MM.1S (cell line): Measurements from ENCODE around the gene ATF5.
"Not testable (repeated sequence)": the region's sequence is repeated elsewhere in the genome, so short reads cannot be mapped to it uniquely, and the experiment has no call there.

ENCODE experiments used
- DNase-seq: peaks from one replicate; pipeline ENCODE4 v3.0.0-alpha.2; 2015
- H2AFZ ChIP-seq: fragments of 300-600 bp; sonication (generic); 2 replicates; pipeline ENCODE4 v1.6.0; 2016; ENCODE audit warnings: antibody characterized with exemption, low read length
- H3F3A ChIP-seq: fragments of 300-600 bp; sonication (generic); 2 replicates; pipeline ENCODE4 v1.6.1; 2016; ENCODE audit warnings: mild to moderate bottlenecking, antibody characterized with exemption, low read length, moderate library complexity, mixed read lengths; ENCODE audit not compliant: insufficient read depth
- H3K27ac ChIP-seq: fragments of 300-600 bp; sonication (generic); 2 replicates; pipeline ENCODE4 v1.5.1; 2016; ENCODE audit warnings: mild to moderate bottlenecking, low read length
- H3K27me3 ChIP-seq: fragments of 300-600 bp; sonication (generic); replicated peaks from 2 replicates; pipeline ENCODE4 v1.6.0; 2016; ENCODE audit warnings: low read length; ENCODE audit not compliant: insufficient read depth
- H3K36me3 ChIP-seq: fragments of 300-600 bp; sonication (generic); replicated peaks from 2 replicates; pipeline ENCODE4 v1.6.1; 2016; ENCODE audit warnings: mild to moderate bottlenecking, low read length, mixed read lengths; ENCODE audit not compliant: insufficient read depth
- H3K4me1 ChIP-seq: fragments of 300-600 bp; sonication (generic); 2 replicates; pipeline ENCODE4 v1.6.1; 2016; ENCODE audit warnings: low read length, mixed read lengths
- H3K4me2 ChIP-seq: fragments of 300-600 bp; sonication (generic); 2 replicates; pipeline ENCODE4 v1.6.0; 2016; ENCODE audit warnings: low read depth, low read length
- H3K4me3 ChIP-seq: fragments of 300-600 bp; sonication (generic); 2 replicates; pipeline ENCODE4 v1.5.1; 2016; ENCODE audit warnings: low read length, mixed read lengths
- H3K79me2 ChIP-seq: fragments of 300-600 bp; sonication (generic); 2 replicates; pipeline ENCODE4 v1.6.1; 2016; ENCODE audit warnings: mixed run types, low read length, mixed read lengths
- H3K9ac ChIP-seq: fragments of 300-600 bp; sonication (generic); 2 replicates; pipeline ENCODE4 v1.6.1; 2016; ENCODE audit warnings: low read length, mixed read lengths
- H3K9me2 ChIP-seq: fragments of 300-600 bp; sonication (generic); replicated peaks from 2 replicates; pipeline ENCODE4 v1.6.1; 2016; ENCODE audit warnings: mild to moderate bottlenecking, low read length, mixed read lengths; ENCODE audit not compliant: insufficient read depth
- H3K9me3 ChIP-seq: fragments of 300-600 bp; sonication (generic); replicated peaks from 2 replicates; pipeline ENCODE4 v1.6.1; 2016; ENCODE audit warnings: mild to moderate bottlenecking, low read length, mixed read lengths; ENCODE audit not compliant: insufficient read depth
- H4K20me1 ChIP-seq: fragments of 300-600 bp; sonication (generic); 2 replicates; pipeline ENCODE4 v1.6.1; 2016; ENCODE audit warnings: mild to moderate bottlenecking, low read length, moderate library complexity, mixed read lengths; ENCODE audit not compliant: insufficient read depth
- EZH2 ChIP-seq: fragments of 300-600 bp; sonication (generic); optimal IDR thresholded peaks from 2 replicates; pipeline ENCODE3; 2017; ENCODE audit warnings: low read depth, mild to moderate bottlenecking, antibody characterized with exemption, low read length, mixed read lengths
- EZH2phosphoT487 ChIP-seq: fragments of 300-600 bp; sonication (generic); IDR thresholded peaks from 2 replicates; pipeline ENCODE4 v1.6.1; 2018; ENCODE audit warnings: antibody characterized with exemption, low read length
- TF ChIP-seq, protein P1 (sequence below): fragments of 300-600 bp; sonication (generic); IDR thresholded peaks from 2 replicates; pipeline ENCODE4 v1.5.1; 2016; ENCODE audit warnings: antibody characterized with exemption, low read length, mixed read lengths

The ATF5 gene

DNA sequence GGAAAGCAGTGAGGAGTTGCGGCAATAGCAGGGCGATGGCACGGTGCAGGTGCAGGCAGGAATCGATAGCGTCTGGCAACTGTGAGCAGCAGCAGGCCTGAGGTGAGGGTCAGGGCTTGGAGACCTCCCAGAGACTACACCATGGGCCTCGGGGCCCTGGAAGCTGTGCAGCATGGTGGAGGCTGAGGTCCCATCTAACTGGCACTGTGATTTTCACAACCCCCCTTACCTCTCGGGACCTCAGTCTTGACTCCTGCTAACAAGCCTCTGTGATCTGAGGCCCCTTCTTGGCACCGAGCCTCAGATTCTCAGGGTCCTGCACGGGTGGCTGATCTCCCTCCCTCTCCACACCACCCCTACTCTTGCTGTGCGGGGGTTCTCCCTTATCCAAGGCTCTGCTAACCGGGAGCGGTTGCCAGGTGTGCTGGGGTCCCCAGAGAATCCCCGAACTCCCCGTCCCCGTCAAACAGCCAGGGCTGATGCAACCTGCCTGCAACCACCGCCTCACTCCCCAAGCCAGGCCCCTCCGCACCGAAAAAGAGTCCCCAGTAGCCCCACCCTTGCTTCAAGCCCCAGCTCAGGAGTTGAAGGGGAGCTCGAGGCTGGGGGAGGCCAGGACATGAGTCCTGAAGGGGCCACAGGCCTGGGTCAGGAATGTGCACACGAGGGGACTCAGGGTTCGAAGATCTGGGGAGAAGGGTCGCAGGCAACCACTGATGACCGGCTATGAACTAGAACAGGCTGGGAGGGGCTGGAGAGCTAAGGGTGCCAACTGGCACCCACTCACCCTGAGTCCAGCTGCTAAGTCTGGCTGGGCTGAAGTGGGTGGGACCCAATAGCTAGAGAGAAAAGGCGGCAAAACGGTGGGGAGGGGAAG, 4.8 kb upstream of the ATF5 start:
- H4K20me1 ChIP-seq: peaks cover 14% of the 10 kb centered on the region; the same call in 1 of the 2 replicates
- H3K9me3 ChIP-seq: no peaks in the 10 kb centered on the region
- peaks cover 13% of the 10 kb centered on the region for H3K36me3 ChIP-seq
- H3F3A ChIP-seq: peaks cover 3% of the 10 kb centered on the region; the same call in 1 of the 2 replicates
- DNase-seq: no peak
- peaks cover 12% of the 10 kb centered on the region for H3K4me1 ChIP-seq
- TF ChIP-seq EZH2phosphoT487 (no peak), EZH2 (no peak)
- TF ChIP-seq, protein P1, sequence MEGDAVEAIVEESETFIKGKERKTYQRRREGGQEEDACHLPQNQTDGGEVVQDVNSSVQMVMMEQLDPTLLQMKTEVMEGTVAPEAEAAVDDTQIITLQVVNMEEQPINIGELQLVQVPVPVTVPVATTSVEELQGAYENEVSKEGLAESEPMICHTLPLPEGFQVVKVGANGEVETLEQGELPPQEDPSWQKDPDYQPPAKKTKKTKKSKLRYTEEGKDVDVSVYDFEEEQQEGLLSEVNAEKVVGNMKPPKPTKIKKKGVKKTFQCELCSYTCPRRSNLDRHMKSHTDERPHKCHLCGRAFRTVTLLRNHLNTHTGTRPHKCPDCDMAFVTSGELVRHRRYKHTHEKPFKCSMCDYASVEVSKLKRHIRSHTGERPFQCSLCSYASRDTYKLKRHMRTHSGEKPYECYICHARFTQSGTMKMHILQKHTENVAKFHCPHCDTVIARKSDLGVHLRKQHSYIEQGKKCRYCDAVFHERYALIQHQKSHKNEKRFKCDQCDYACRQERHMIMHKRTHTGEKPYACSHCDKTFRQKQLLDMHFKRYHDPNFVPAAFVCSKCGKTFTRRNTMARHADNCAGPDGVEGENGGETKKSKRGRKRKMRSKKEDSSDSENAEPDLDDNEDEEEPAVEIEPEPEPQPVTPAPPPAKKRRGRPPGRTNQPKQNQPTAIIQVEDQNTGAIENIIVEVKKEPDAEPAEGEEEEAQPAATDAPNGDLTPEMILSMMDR: no peak
- H3K79me2 ChIP-seq: peaks cover 100% of the 10 kb centered on the region
- no peak overlapping the region for H3K4me3 ChIP-seq
- no peak overlapping the region for H3K27ac ChIP-seq
- H3K27me3 ChIP-seq: no peaks in the 10 kb centered on the region
- H2AFZ ChIP-seq: no peak overlapping the region
- no peak overlapping the region for H3K4me2 ChIP-seq
- H3K9ac ChIP-seq: no peak overlapping the region
- no peaks in the 10 kb centered on the region for H3K9me2 ChIP-seq

DNA sequence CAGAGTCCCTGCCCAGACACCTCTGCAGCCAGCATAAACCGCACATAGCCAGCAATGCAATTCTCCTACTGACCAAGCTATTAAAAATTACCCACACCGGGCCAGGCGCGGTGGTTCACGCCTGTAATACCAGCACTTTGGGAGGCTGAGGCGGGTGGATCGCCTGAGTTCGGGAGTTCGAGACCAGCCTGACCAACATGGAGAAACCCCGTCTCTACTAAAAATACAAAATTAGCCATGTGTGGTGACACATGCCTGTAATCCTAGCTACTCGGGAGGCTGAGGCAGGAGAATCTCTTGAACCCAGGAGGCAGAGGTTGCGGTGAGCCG, 4.2 kb upstream of the ATF5 start:
- H3K4me2 ChIP-seq, H3K9me3 ChIP-seq, H3K9me2 ChIP-seq, H2AFZ ChIP-seq, H4K20me1 ChIP-seq, H3K4me3 ChIP-seq, H3K27ac ChIP-seq, H3K9ac ChIP-seq, H3F3A ChIP-seq, H3K27me3 ChIP-seq, DNase-seq: not testable (repeated sequence)
- H3K36me3 ChIP-seq: peaks cover 13% of the 10 kb centered on the region
- H3K4me1 ChIP-seq: peaks cover 12% of the 10 kb centered on the region
- peaks cover 95% of the 10 kb centered on the region for H3K79me2 ChIP-seq

DNA sequence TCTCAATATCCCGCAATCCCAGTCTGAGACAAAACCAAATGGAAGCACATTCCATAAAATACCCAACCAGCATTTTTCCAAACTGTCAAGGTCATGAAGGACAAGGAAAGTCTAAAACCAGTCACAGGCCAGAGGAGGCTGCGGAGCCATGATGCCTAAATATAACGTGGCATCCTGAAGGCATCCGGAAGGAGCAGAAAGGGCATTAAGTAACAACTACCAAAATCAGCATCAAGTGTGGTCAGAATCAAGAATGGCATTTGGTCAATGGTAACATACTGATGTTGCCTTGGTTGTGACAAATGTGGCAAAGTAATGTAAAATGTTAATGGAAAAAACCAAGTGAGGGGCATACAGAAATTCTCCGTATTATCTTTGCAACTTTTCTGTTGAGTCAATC, 3.5 kb upstream of the ATF5 start:
- H3K36me3 ChIP-seq: peaks cover 13% of the 10 kb centered on the region
- no peaks in the 10 kb centered on the region for H3K9me3 ChIP-seq
- H2AFZ ChIP-seq: no peak overlapping the region
- H3K27me3 ChIP-seq: no peaks in the 10 kb centered on the region
- H3K79me2 ChIP-seq: peaks cover 89% of the 10 kb centered on the region
- no peak overlapping the region for H3K4me3 ChIP-seq
- no peak overlapping the region for H3K4me2 ChIP-seq
- no peaks in the 10 kb centered on the region for H3K9me2 ChIP-seq
- DNase-seq: no peak
- H4K20me1 ChIP-seq: peaks cover 9% of the 10 kb centered on the region; the same call in 1 of the 2 replicates
- no peak overlapping the region for H3K9ac ChIP-seq
- peaks cover 3% of the 10 kb centered on the region for H3F3A ChIP-seq
- TF ChIP-seq, protein P1: no peak
- TF ChIP-seq EZH2: no peak
- no peak for TF ChIP-seq EZH2phosphoT487
- H3K27ac ChIP-seq: no peak overlapping the region
- H3K4me1 ChIP-seq: peaks cover 16% of the 10 kb centered on the region

DNA sequence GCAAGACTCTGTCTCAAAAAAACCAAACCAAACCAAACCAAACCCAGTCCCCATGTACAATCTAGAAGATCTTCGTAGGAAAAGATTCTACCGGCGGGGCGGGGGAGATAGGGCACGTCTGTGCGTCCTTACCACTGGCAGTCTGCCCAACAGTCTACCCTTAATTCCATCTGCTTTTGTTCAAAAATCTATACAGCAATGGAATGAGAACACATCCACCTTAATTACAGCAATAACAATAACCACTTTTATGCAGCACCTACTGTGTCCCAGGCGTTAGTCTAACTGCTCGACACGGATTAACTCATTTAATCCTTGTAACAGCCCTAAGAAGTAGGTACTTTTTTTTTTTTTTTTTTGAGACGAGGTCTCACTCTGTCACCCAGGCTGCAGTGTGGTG, 2.5 kb upstream of the ATF5 start:
- Histone ChIP-seq H3K4me2 (no peak overlapping the region), H3K4me3 (no peak overlapping the region), H2AFZ (no peak overlapping the region), H3K36me3 (peaks cover 13% of the 10 kb centered on the region), H3F3A (peaks cover 3% of the 10 kb centered on the region), H3K9ac (no peak overlapping the region), H3K9me3 (no peaks in the 10 kb centered on the region), H3K79me2 (peaks cover 78% of the 10 kb centered on the region), H4K20me1 (peaks cover 6% of the 10 kb centered on the region; the same call in 1 of the 2 replicates), H3K27me3 (no peaks in the 10 kb centered on the region), H3K4me1 (peaks cover 17% of the 10 kb centered on the region), H3K9me2 (no peaks in the 10 kb centered on the region), H3K27ac (no peak overlapping the region)
- TF ChIP-seq EZH2phosphoT487 (no peak), EZH2 (no peak)
- TF ChIP-seq, protein P1: no peak
- DNase-seq: no peak
